Upper lobe of left lung (tissue), 6 donors: ENCODE data around the gene PPM1D. TPM values are rescaled to one million over a fixed set of nuclear protein-coding genes. Genes with fewer than 3 reads are reported as not detected.

Experiments
- ATAC-seq, 2 donors: fragments of 200-7000 bp; cut with Tn5 transposase; one replicate each; pipeline ENCODE4 v1.9.1; 2022; ENCODE audit warnings: mild to moderate bottlenecking in 2 of 2, moderate library complexity in 2 of 2; ENCODE audit not compliant: low FRiP score in 2 of 2
- DNase-seq, 2 donors: peaks; one replicate each; pipeline ENCODE4 v3.0.0-alpha.2; 2019 to 2020
- H3K27ac ChIP-seq, 4 donors: fragments of 200-600 bp; sonication (generic); one replicate each; pipeline ENCODE4 v1.5.1; 2016 to 2019
- H3K27me3 ChIP-seq, 4 donors: fragments of 200-600 bp; sonication (generic); one replicate each; pipeline ENCODE4 v1.5.1; 2017 to 2019
- H3K36me3 ChIP-seq, 4 donors: fragments of 200-600 bp; sonication (generic); one replicate each; pipeline ENCODE4 v1.5.1; 2016 to 2019
- H3K4me1 ChIP-seq, 4 donors: fragments of 200-600 bp; sonication (generic); one replicate each; pipeline ENCODE4 v1.5.1; 2018 to 2019
- H3K4me3 ChIP-seq, 4 donors: fragments of 200-600 bp; sonication (generic); one replicate each; pipeline ENCODE4 v1.5.1; 2017 to 2019; ENCODE audit warnings: mild to moderate bottlenecking in 2 of 4, moderate library complexity in 1 of 4
- H3K9me3 ChIP-seq, 4 donors: fragments of 200-600 bp; sonication (generic); one replicate each; pipeline ENCODE4 v1.5.1; 2018 to 2019
- EP300 ChIP-seq, 4 donors: sonication (generic); formaldehyde crosslinking; IDR thresholded peaks; one replicate each; pipeline ENCODE4 v1.5.1; 2017; ENCODE audit warnings: antibody characterized with exemption in 4 of 4, control low read depth in 2 of 4
- POLR2A ChIP-seq, 4 donors: fragments of 450-650 bp; IDR thresholded peaks; one replicate each; pipeline ENCODE4 v1.5.1; 2016 to 2017; ENCODE audit warnings: antibody characterized with exemption in 4 of 4, mild to moderate bottlenecking in 2 of 4
- POLR2AphosphoS5 ChIP-seq, 2 donors: sonication (generic); formaldehyde crosslinking; IDR thresholded peaks; one replicate each; pipeline ENCODE4 v1.5.1; 2017; ENCODE audit warnings: antibody characterized with exemption in 2 of 2
- WGBS, 2 donors: methylation state at CpG; one replicate each; pipeline ENCODE4 v1.1.5; 2017 to 2018; 5-methylcytosine and 5-hydroxymethylcytosine counted together
- total RNA-seq, 6 donors: library from RNA; depleted of rRNA in 4 of 6; stranded (reverse); fragments of >200 nt in 4 of 6; gene quantifications; one replicate each; pipeline versions ENCODE4 v1.1.0 to v1.2.1, GENCODE V29; 2016 to 2021
- TF ChIP-seq, protein P1 (sequence below), 6 experiments: fragments of 450-650 bp in 4 of 6; fragments of 200-600 bp in 2 of 6; sonication (generic) in 2 of 6; IDR thresholded peaks; one replicate each; pipeline ENCODE4 v1.5.1; 2016 to 2019; ENCODE audit warnings: antibody characterized with exemption in 6 of 6
- donor health status: DM: no; HTN: no; CAD: no; lungs with moderate emphysema.
- donor health status: DM: no; HTN: yes; CAD: no; lungs with severe emphysema.

Gene PPM1D
- total RNA-seq, 6 donors from 2014 or later, result 14.4 to 25.9 (median 19.8) TPM

DNA sequence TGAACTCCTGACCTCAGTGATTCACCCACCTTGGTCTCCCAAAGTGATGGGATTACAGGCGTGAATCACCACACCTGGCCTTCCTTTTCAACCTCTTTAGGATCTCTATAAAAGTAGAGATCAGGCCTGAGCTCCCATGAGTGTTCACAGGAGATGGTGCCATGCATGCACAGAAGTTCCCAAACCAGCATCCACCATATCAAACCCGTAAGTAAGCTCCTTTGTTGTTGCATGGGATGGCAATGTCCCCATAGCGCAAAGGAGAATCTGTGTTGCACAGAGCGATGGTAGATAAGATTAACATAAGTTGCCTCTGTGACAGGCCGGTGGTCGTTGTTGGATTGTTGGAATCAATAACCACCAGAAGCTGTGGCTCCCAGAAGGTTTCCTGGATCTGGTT, 34.8 kb upstream of the PPM1D start:
- Histone ChIP-seq H3K4me1 (peaks cover 0 to 8% (median 3%) of the 10 kb centered on the region in 4 donors), H3K27ac (no peak overlapping the region), H3K4me3 (no peak overlapping the region), H3K27me3 (no peaks in the 10 kb centered on the region), H3K9me3 (no peaks in the 10 kb centered on the region), H3K36me3 (no peaks in the 10 kb centered on the region)
- DNase-seq (no peak), ATAC-seq (no peak)
- WGBS, 2 donors, result 95 to 98% methylated on average over 6 of the region's 6 CpGs
- TF ChIP-seq, protein P1, sequence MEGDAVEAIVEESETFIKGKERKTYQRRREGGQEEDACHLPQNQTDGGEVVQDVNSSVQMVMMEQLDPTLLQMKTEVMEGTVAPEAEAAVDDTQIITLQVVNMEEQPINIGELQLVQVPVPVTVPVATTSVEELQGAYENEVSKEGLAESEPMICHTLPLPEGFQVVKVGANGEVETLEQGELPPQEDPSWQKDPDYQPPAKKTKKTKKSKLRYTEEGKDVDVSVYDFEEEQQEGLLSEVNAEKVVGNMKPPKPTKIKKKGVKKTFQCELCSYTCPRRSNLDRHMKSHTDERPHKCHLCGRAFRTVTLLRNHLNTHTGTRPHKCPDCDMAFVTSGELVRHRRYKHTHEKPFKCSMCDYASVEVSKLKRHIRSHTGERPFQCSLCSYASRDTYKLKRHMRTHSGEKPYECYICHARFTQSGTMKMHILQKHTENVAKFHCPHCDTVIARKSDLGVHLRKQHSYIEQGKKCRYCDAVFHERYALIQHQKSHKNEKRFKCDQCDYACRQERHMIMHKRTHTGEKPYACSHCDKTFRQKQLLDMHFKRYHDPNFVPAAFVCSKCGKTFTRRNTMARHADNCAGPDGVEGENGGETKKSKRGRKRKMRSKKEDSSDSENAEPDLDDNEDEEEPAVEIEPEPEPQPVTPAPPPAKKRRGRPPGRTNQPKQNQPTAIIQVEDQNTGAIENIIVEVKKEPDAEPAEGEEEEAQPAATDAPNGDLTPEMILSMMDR (IDR thresholded peaks at IDR 0.05), result no peak
- no peak for TF ChIP-seq POLR2AphosphoS5 (IDR thresholded peaks at IDR 0.05)
- TF ChIP-seq EP300 (IDR thresholded peaks at IDR 0.05), result no peak
- TF ChIP-seq POLR2A (IDR thresholded peaks at IDR 0.05), result no peak

GRCh38 chr17:60573236-60574051, 26.5 kb upstream of the PPM1D start:
- ATAC-seq, result no peak
- Histone ChIP-seq H3K4me1 (peaks cover 4 to 44% (median 22%) of the 10 kb centered on the region in 4 donors), H3K27ac (peak overlapping the region; percentile 63 to 84 (median 76)), H3K27me3 (no peaks in the 10 kb centered on the region), H3K36me3 (no peaks in the 10 kb centered on the region), H3K4me3 (no peak overlapping the region), H3K9me3 (no peaks in the 10 kb centered on the region)
- TF ChIP-seq, protein P1 (IDR thresholded peaks at IDR 0.05), result no peak
- TF ChIP-seq EP300 (IDR thresholded peaks at IDR 0.05) (peak; percentile 51 to 84 (median 76)), POLR2AphosphoS5 (IDR thresholded peaks at IDR 0.05) (peak; percentile 48 to 78)
- DNase-seq, result no peak
- WGBS, 2 donors, result 52 to 60% methylated on average over 2 of the region's 2 CpGs

DNA sequence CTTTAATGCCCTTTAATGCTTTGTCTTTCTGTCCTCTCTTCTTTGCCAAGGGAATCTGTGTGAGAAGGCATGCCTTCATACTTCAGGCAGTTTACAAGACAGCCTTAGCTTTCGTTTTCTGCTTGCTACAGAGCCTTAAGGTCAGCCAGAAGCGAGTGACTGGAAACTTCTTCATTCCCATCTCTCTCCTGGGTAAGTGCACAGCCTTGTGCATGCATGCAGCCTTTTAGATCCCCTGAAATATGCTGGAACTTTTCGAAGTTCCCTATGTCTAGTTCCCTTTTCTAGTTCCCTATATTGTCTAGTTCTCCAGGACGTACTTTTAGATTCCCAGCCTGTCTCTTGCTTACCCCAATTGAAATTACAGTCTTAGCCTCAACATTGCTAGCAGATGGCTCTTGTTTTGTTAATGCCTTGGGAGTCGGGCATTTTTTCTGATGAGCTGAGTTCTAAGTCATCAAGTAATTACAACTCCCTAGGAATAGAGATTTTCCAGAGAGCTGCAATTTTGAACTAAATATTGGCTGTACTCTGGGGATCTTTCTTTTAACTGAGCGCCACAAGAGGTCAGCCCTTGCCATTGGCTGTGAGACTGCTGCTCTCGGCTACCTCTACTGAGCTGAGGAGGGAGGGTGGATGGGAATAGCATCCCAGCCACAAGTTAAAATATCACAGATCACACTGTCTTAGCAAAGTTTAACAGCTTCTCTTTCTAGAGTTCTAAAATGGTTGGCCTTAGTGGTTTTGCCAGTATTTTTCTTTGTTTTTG, 22.7 kb upstream of the PPM1D start:
- TF ChIP-seq EP300 (IDR thresholded peaks at IDR 0.05), result no peak
- TF ChIP-seq, protein P1 (IDR thresholded peaks at IDR 0.05), result peak in 1 of 6 experiments; percentile 9
- H3K36me3 ChIP-seq, result no peaks in the 10 kb centered on the region
- peak overlapping the region; percentile 44 to 83 (median 66) for H3K27ac ChIP-seq
- H3K4me1 ChIP-seq, result peaks cover 9 to 27% (median 17%) of the 10 kb centered on the region in 4 donors
- DNase-seq (peak in 1 of 2 donors; percentile 36), ATAC-seq (peak; percentile 80 to 91)
- H3K27me3 ChIP-seq, result no peaks in the 10 kb centered on the region
- H3K9me3 ChIP-seq, result no peaks in the 10 kb centered on the region
- 17 to 23% methylated on average over 7 of the region's 7 CpGs for WGBS, 2 donors
- peak overlapping the region in 3 of 4 donors; percentile 17 to 43 (median 32) for H3K4me3 ChIP-seq

DNA sequence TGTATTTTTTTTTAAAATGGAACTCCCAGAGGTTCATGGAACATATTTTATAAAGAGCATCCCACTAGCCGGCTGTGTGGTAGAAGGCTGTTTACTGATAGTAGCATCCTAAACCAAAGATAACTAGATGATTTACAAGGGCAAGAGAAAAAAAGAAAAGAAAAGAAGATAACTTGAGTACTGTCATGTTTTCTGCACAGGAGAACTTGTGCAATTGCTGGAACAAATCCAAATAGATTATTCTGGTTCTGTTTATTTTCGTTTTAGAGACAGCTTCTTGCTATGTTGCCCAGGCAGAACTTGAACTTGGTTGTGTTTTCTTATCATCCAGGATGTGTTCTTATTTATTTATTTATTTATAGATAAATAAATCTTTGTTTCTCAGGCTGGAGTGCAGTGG, 20.9 kb upstream of the PPM1D start:
- ATAC-seq, result no peak
- no peak for DNase-seq
- Histone ChIP-seq H3K4me1 (peaks cover 9 to 23% (median 17%) of the 10 kb centered on the region in 4 donors), H3K4me3 (no peak overlapping the region), H3K27me3 (no peaks in the 10 kb centered on the region), H3K27ac (peak overlapping the region in 3 of 4 donors; percentile 0 to 64 (median 48)), H3K36me3 (no peaks in the 10 kb centered on the region), H3K9me3 (no peaks in the 10 kb centered on the region)
- no peak for TF ChIP-seq EP300 (IDR thresholded peaks at IDR 0.05)
- no peak for TF ChIP-seq POLR2A (IDR thresholded peaks at IDR 0.05)
- no peak for TF ChIP-seq POLR2AphosphoS5 (IDR thresholded peaks at IDR 0.05)
- WGBS, 2 donors, result 30 to 40% methylated on average over 2 of the region's 2 CpGs

- WGBS, 2 donors, result 81 to 90% methylated on average over 4 of the region's 4 CpGs
- H3K36me3 ChIP-seq, result no peaks in the 10 kb centered on the region
- H3K27ac ChIP-seq, result peak overlapping the region in 2 of 4 donors; percentile 48 to 64
- peaks cover 9 to 23% (median 17%) of the 10 kb centered on the region in 4 donors for H3K4me1 ChIP-seq
- H3K4me3 ChIP-seq, result no peak overlapping the region
- H3K9me3 ChIP-seq, result no peaks in the 10 kb centered on the region
- DNase-seq (no peak), ATAC-seq (no peak)
- TF ChIP-seq EP300 (IDR thresholded peaks at IDR 0.05) (no peak), POLR2AphosphoS5 (IDR thresholded peaks at IDR 0.05) (no peak), POLR2A (IDR thresholded peaks at IDR 0.05) (no peak)
- TF ChIP-seq, protein P1 (IDR thresholded peaks at IDR 0.05), result no peak
- H3K27me3 ChIP-seq, result no peaks in the 10 kb centered on the region
Observed at GRCh38 chr17:60579551-60579950, 20.4 kb upstream of the PPM1D start.
